HG03439 (cell line): ENCODE data around the gene MYO5A.
A peak's percentile ranks its signal among the peaks of the same experiment; 100 is the strongest.
"Not testable (repeated sequence)": the region's sequence is repeated elsewhere in the genome, so short reads cannot be mapped to it uniquely, and the experiment has no call there.

Experiments used
- ATAC-seq: cut with Tn5 transposase; IDR thresholded peaks from one replicate; pipeline ENCODE4 v1.9.1; 2021; ENCODE audit warnings: mild to moderate bottlenecking, moderate library complexity; ENCODE audit not compliant: unreplicated experiment

The MYO5A gene

GRCh38 chr15:52466134-52466701 is 62.5 kb downstream of the MYO5A start:
- ATAC-seq, result peak; percentile 94

- peak; percentile 61 for ATAC-seq
These were observed 64.2 kb downstream of the MYO5A start for GRCh38 chr15:52464478-52464877.

- ATAC-seq, result peak; percentile 10
These were observed 64.6 kb downstream of the MYO5A start for GRCh38 chr15:52464040-52464439.

GRCh38 chr15:52463638-52464037 is 65.0 kb downstream of the MYO5A start:
- ATAC-seq, result no peak

- ATAC-seq, result no peak
These were observed 65.8 kb downstream of the MYO5A start for GRCh38 chr15:52462806-52463360.

- ATAC-seq, result not testable (repeated sequence)
These were observed 69.0 kb downstream of the MYO5A start for GRCh38 chr15:52459701-52460100.

GRCh38 chr15:52459265-52459664 is 69.4 kb downstream of the MYO5A start:
- ATAC-seq, result not testable (repeated sequence)

GRCh38 chr15:52448011-52448890 is 80.4 kb downstream of the MYO5A start:
- ATAC-seq, result no peak

- no peak for ATAC-seq
These were observed 82.7 kb downstream of the MYO5A start for GRCh38 chr15:52445954-52446353.

GRCh38 chr15:52445553-52445952 is 83.1 kb downstream of the MYO5A start:
- no peak for ATAC-seq

- not testable (repeated sequence) for ATAC-seq
These were observed 85.5 kb downstream of the MYO5A start for GRCh38 chr15:52443205-52443604.

- no peak for ATAC-seq
These were observed 86.8 kb downstream of the MYO5A start for GRCh38 chr15:52441841-52442240.

GRCh38 chr15:52440946-52441345 is 87.7 kb downstream of the MYO5A start:
- ATAC-seq, result no peak

GRCh38 chr15:52440414-52440813 is 88.3 kb downstream of the MYO5A start:
- ATAC-seq, result no peak

GRCh38 chr15:52439470-52439869 is 89.2 kb downstream of the MYO5A start:
- ATAC-seq, result no peak

GRCh38 chr15:52439042-52439441 is 89.6 kb downstream of the MYO5A start:
- ATAC-seq, result not testable (repeated sequence)

GRCh38 chr15:52438047-52438446 is 90.6 kb downstream of the MYO5A start:
- ATAC-seq, result no peak

- no peak for ATAC-seq
These were observed 91.0 kb downstream of the MYO5A start for GRCh38 chr15:52437646-52438045.

- ATAC-seq, result no peak
These were observed 91.7 kb downstream of the MYO5A start for GRCh38 chr15:52436981-52437380.

- no peak for ATAC-seq
These were observed 93.8 kb downstream of the MYO5A start for GRCh38 chr15:52434885-52435284.

- ATAC-seq, result no peak
These were observed 100.4 kb downstream of the MYO5A start for GRCh38 chr15:52428297-52428696.

- no peak for ATAC-seq
These were observed 100.9 kb downstream of the MYO5A start for GRCh38 chr15:52427804-52428203.
